Liver (tissue), 3 donors: ENCODE measurements around the gene KRT80.

Experiments
- ATF3 ChIP-seq: IDR thresholded peaks from 2 replicates; pipeline ENCODE4 v1.6.1; 2016; ENCODE audit warnings: antibody characterized with exemption
- CTCF ChIP-seq: fragments of 150-350 bp; IDR thresholded peaks from 2 replicates; pipeline ENCODE4 v1.5.1; 2017; ENCODE audit warnings: improper control_type of control experiment, low read depth, low read length; ENCODE audit not compliant: missing input control
- FOXA1 ChIP-seq: IDR thresholded peaks from 2 replicates; pipeline ENCODE4 v1.6.1; 2016; ENCODE audit warnings: antibody characterized with exemption
- JUND ChIP-seq, 2 donors: IDR thresholded peaks; 2 replicates each; pipeline ENCODE4 v1.6.1; 2016; ENCODE audit warnings: antibody characterized with exemption in 2 of 2
- MAX ChIP-seq: IDR thresholded peaks from 2 replicates; pipeline ENCODE4 v1.6.1; 2016; ENCODE audit warnings: antibody characterized with exemption
- RAD21 ChIP-seq, 2 donors: IDR thresholded peaks; 2 replicates each; pipeline ENCODE4 v1.6.1; 2016; ENCODE audit warnings: antibody characterized with exemption in 2 of 2, mild to moderate bottlenecking in 2 of 2
- REST ChIP-seq: IDR thresholded peaks from 2 replicates; pipeline ENCODE4 v1.6.1; 2016; ENCODE audit warnings: antibody characterized with exemption, mild to moderate bottlenecking
- SP1 ChIP-seq: IDR thresholded peaks from 2 replicates; pipeline ENCODE4 v1.6.1; 2018; ENCODE audit warnings: antibody characterized with exemption, mild to moderate bottlenecking
- TAF1 ChIP-seq: conservative IDR thresholded peaks from 2 replicates; pipeline ENCODE4 v1.6.1; 2016; ENCODE audit warnings: antibody characterized with exemption, mild to moderate bottlenecking
- ZBTB33 ChIP-seq: IDR thresholded peaks from 2 replicates; pipeline ENCODE4 v1.6.1; 2016; ENCODE audit warnings: antibody characterized with exemption
- donor health status: healthy.
- donor health status: healthy.

GRCh38 chr12:52148464-52149181 lies 43.2 kb downstream of the KRT80 start:
- TF ChIP-seq MAX = no peak
- TF ChIP-seq CTCF = no peak
- no peak for TF ChIP-seq REST
- no peak for TF ChIP-seq ZBTB33
- no peak for TF ChIP-seq TAF1
- no peak for TF ChIP-seq RAD21 (IDR thresholded peaks at IDR 0.05)
- no peak for TF ChIP-seq SP1
- no peak for TF ChIP-seq JUND (IDR thresholded peaks at IDR 0.05)
- no peak for TF ChIP-seq FOXA1
- TF ChIP-seq ATF3 = no peak
